ENCODE results near the gene GUCY2D.

- no peak for TF ChIP-seq CTCF (conservative IDR thresholded peaks at IDR 0.05; ENCODE audit: low read length)
- no peak for TF ChIP-seq EZH2phosphoT487 (IDR thresholded peaks at IDR 0.05; ENCODE audit: borderline replicate concordance, low read depth, low read length)
These were observed 67.1 kb downstream of the GUCY2D start for GRCh38 chr17:8069587-8069860.

All from OCI-LY7 (cell line).